Measurements from ENCODE around the gene ZNF830.
A peak's percentile ranks its signal among the peaks of the same experiment; 100 is the strongest.
"Not testable (repeated sequence)": the region's sequence is repeated elsewhere in the genome, so short reads cannot be mapped to it uniquely, and the experiment has no call there.

The ZNF830 gene, protein sequence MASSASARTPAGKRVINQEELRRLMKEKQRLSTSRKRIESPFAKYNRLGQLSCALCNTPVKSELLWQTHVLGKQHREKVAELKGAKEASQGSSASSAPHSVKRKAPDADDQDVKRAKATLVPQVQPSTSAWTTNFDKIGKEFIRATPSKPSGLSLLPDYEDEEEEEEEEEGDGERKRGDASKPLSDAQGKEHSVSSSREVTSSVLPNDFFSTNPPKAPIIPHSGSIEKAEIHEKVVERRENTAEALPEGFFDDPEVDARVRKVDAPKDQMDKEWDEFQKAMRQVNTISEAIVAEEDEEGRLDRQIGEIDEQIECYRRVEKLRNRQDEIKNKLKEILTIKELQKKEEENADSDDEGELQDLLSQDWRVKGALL

DNA sequence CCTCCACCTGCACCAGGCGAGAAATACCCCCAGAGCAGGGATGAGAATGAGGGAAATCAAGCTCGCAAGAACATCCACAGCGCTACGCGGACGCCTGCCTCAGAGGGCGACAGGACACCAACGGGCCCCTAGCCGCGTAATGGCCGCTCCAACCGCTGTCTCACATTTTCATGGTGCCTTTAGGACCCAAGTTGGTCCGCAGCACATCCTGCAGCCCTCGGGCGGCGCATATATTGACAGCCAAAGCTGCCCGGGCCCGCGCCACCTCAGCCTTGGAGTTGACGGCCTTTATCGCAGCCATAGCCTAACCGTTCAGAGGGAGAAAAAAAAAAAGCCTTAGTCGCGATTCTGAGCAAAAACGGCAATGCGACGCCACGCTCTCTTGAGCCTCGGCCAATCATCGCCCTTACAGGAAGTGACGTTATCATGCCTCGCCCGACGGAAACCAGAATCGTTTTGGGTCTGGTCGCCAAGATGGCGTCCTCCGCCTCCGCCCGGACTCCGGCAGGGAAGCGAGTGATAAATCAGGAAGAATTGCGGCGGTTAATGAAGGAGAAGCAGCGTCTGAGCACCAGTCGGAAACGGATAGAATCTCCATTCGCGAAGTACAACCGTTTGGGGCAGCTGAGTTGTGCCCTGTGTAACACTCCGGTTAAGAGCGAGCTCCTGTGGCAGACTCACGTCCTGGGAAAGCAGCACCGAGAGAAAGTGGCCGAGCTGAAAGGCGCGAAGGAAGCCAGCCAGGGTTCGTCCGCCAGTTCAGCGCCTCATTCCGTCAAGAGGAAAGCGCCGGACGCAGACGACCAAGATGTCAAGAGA is at the start of gene ZNF830, which contains the start of gene CCT6B:
TSS of gene ZNF830 (plus strand) at position 448 of the 819 bp plus-strand sequence. CDS start at position 475, 27 bp downstream.
TSS of gene CCT6B (minus strand) at position 368 of the 819 bp plus-strand sequence. CDS start at position 301, 67 bp downstream.
- peak; percentile 88 for DNase-seq (ENCODE audit: low read depth in 2 of 2)

GRCh38 chr17:34913001-34913400 is 48.3 kb upstream of the ZNF830 start:
- DNase-seq (ENCODE audit: low read depth in 2 of 2), result no peak

DNA sequence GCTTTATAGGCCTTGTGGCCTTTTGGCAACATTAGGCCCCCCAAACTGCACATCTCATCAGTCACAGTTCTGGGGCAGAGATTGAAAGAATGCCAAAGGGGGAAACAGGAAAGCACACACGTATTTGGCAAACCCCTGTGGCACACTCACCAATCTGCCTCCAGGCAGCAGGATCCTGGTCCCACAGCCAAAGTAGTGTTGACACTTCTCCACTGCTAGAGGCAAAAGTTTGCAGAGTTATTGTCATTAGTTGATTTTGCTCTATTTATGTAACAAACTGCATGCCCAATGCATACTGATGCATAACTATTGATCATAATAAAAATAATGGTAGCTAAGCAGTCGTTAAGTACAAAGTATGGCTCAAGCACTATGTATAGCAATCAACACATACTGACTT is 45.2 kb upstream of the ZNF830 start:
- no peak for DNase-seq (ENCODE audit: low read depth in 2 of 2)

DNA sequence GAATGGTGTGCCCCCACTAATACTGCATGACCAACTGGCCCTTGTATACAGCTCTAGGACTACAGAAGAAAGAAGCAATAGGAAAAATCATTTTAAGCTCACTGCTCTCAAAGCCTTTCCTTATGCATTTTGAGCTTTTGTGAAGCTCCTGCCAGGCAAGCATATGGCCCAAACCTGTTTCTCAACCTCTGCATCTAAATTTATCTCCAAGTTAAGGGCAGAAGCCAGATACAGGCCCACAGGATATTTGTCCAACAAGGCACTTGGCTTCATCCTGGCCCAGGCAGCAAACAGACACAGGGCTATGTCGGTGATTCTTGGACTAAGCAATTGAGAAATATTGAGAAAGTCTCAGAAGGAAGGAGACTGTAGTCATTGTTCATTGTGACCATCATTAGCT is 44.0 kb upstream of the ZNF830 start:
- no peak for DNase-seq (ENCODE audit: low read depth in 2 of 2)

DNA sequence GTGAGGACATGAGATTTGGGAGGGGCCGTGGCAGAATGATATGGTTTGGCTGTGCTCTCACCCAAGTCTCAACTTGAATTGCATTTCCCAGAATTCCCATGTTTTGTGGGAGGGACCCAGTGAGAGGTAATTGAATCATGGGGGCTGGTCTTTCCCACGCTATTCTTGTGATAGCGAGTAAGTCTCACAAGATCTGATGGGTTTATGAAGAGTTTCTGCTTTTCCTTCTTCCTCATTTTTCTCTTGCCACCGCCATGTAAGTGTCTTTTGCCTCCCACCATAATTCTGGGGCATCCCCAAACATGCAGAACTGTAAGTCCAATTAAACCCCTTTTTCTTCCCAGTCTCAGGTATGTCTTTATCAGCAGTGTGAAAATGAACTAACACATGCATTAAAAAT is 40.7 kb upstream of the ZNF830 start:
- DNase-seq (ENCODE audit: low read depth in 2 of 2), result no peak

- no peak for DNase-seq (ENCODE audit: low read depth in 2 of 2)
Measured at GRCh38 chr17:34926661-34927060, 34.7 kb upstream of the ZNF830 start.

- no peak for DNase-seq (ENCODE audit: low read depth in 2 of 2)
Measured at GRCh38 chr17:34930283-34930682, 31.1 kb upstream of the ZNF830 start.

DNA sequence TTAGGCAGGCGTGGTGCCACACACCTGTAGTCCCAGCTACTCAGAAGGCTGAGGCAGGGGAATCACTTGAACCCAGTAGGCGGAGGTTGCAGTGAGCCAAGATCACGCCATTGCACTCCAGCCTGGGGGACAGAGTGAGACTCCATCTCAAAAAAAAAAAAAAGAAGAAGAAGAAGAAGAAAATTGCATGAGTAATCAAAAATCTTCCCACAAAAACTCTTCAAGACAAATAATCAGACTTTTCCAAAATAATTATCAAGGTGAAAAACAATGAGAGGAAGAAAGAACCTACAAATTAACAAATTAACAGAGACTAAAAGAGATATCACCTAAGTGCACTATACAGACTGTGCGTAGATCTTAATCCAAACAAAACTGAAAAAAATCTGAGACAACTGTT is 10.6 kb upstream of the ZNF830 start:
- not testable (repeated sequence) for DNase-seq (ENCODE audit: low read depth in 2 of 2)

DNA sequence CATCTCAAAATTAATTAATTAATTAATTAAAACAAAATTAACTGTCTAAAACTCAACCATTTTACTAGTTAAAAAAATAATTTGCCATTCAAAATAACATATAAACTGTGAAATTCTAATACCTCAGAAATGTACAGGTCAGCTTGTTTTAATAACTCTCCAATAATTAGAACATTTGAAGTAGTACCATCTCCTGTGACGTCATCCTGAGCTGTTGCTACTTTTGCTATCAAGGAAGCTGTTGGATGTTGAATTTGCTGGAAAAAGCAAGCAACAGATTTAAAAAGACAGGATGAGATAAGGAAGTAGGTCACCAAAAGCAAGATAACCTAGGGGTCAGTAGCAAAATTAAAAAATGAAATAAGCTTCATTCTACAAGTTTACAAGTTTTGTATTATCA is 2.9 kb upstream of the ZNF830 start:
- no peak for DNase-seq (ENCODE audit: low read depth in 2 of 2)

DNA sequence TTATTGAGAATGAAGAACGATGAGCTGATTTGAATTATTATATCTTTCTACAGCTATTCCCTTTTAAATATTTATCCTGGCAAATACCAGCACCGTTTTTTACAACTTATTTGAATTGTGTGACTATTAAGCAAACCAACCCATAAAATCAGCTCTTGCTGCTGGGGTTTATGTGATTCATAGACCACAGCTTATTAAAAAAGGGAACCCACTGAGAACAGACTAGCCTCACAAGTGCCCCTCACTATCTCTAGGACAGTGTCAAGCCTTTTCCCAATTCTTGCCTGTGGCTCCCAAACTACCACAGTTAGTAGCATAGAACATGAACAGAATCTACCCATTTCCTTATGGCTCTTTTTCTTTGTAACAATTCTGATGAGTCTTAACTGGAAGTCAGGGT is 12.8 kb downstream of the ZNF830 start:
- no peak for DNase-seq (ENCODE audit: low read depth in 2 of 2)

- DNase-seq (ENCODE audit: low read depth in 2 of 2), result no peak
Measured at GRCh38 chr17:34974794-34975785, 13.8 kb downstream of the ZNF830 start.

DNA sequence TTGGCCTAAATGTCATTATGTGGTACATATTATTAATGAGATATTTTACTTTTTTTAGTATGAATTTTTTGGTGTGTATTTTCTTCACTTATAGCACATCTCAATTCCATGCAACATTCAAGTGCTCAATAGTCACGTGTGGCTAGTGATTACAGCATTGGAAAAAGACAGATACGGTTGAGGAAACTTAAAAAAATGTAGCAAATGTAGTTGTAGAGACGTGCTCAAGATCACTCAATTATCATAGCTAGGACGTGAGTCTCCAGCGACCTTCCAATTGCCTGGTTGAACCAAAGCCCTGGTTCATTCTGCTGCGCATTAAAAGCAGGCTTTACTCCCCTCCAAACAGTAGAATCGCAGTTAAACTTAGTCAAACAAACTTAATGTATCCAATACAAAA is 17.8 kb downstream of the ZNF830 start:
- DNase-seq (ENCODE audit: low read depth in 2 of 2), result no peak

GRCh38 chr17:34979650-34980352 is 18.5 kb downstream of the ZNF830 start:
- no peak for DNase-seq (ENCODE audit: low read depth in 2 of 2)

DNA sequence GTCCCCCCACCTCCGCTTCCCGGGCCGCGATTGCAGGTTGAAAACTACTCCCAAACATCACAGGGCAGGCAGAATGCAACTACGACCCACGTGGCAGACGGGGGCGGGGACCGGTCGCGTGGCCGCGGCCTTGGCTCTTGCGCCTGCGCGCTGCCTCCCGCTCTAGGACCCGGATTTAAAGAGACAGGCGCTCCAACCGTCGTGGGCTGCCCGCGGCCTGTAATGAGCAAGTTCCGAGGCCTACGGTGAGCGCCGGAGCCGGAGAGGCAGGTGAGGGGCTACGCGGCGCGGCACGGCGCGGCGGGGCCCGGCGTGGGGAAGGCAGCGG is 19.0 kb downstream of the ZNF830 start, which contains the start of gene LIG3:
TSS of gene LIG3 (plus strand) at position 160 of the 328 bp plus-strand sequence. CDS start 2,494 bp downstream, outside the sequence.
- DNase-seq (ENCODE audit: low read depth in 2 of 2), result peak; percentile 85 to 86

DNA sequence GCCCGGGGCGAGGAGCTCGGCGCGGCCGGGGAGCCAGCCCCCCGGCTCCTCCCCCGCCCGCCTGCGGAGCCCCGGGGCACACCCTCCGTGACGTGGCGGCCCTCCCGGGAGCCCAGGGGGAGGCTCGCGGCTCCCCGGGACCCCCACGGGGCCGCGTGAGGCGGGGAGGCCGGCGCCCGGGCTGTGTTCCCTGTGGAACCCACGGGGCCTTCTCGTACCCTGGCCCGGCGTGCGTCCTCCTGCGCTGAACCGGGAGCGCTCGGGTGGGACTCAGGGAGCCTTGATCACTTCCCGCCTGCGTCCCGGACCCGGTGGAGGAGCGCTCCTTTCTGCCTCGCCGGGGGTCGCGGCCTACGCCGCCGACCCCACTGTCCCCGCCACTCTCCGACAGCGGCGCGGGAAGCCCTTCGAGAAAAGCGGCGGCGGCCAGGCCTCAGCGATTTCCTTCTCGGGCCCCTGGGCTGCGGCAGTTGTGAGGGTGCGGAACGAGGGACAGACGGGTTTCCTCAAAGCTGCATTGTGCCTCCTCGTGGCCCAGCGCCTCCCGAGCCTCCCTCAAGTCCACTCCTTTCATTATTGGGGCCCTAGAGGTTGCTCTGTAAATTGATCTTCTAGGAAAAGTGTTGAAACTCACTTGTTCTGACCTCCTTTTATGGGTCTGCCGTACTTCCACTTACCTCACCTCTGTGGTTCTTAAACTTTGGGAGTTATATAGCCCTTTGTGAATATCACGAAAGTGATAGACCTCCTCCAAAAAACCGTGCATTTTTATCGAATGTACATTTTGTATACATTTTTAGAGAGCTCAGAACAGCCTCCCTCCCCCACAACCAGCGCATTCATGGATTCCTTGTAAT is 19.6 kb downstream of the ZNF830 start:
- DNase-seq (ENCODE audit: low read depth in 2 of 2), result peak; percentile 62 to 69

GRCh38 chr17:34981538-34982241 is 20.4 kb downstream of the ZNF830 start:
- peak in 1 of 2 experiments; percentile 15 for DNase-seq (ENCODE audit: low read depth in 2 of 2)

DNA sequence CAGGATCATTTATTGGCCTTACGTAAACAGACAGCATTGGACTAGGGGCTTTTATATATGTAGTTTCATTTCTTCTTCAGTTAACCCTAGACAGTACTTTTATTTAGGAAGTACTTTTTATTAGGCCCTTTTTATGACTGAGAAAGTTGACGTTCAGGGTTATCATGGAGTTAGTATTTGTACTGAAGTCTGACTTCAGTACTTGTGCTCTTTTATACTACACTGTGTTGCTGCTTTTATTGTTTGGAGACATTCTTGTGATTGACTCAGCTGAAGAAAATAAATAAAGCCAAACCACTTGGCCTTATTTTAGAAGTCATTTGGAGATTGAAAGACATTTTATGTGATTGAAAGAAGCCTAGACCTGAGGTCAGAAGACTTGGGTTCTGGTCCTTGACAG is 25.9 kb downstream of the ZNF830 start:
- no peak for DNase-seq (ENCODE audit: low read depth in 2 of 2)

GRCh38 chr17:34988644-34989043 is 27.3 kb downstream of the ZNF830 start:
- DNase-seq (ENCODE audit: low read depth in 2 of 2), result no peak

DNA sequence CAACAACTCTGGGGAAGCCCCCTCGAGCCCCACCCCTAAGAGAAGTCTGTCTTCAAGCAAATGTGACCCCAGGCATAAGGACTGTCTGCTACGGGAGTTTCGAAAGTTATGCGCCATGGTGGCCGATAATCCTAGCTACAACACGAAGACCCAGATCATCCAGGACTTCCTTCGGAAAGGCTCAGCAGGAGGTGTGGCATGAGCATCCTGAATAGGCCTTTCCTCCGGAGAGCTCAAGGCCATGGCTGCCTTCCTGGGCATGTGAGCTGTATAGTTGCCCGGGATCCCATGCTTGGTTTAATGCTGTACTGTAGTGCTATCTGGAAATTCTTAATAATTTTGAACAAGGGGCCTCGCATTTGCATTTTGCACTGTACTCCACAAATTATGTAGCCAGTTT is 28.1 kb downstream of the ZNF830 start:
- no peak for DNase-seq (ENCODE audit: low read depth in 2 of 2)
